ENCODE data around the gene SLC23A2.

The SLC23A2 gene

GRCh38 chr20:4837760-4838159 is 163.6 kb downstream of the SLC23A2 start:
- DNase-seq, result no peak

GRCh38 chr20:4836935-4837334 is 164.4 kb downstream of the SLC23A2 start:
- no peak for DNase-seq

- DNase-seq, result no peak
Measured at GRCh38 chr20:4836473-4836872, 164.8 kb downstream of the SLC23A2 start.

GRCh38 chr20:4835244-4836177 is 165.8 kb downstream of the SLC23A2 start:
- no peak for DNase-seq

- no peak for DNase-seq
Measured at GRCh38 chr20:4833074-4833728, 168.1 kb downstream of the SLC23A2 start.

GRCh38 chr20:4832469-4832868 is 168.8 kb downstream of the SLC23A2 start:
- no peak for DNase-seq

GRCh38 chr20:4830696-4831095 is 170.6 kb downstream of the SLC23A2 start:
- no peak for DNase-seq

GRCh38 chr20:4830259-4830658 is 171.1 kb downstream of the SLC23A2 start:
- no peak for DNase-seq

GRCh38 chr20:4829514-4830215 is 171.6 kb downstream of the SLC23A2 start:
- no peak for DNase-seq

- DNase-seq, result no peak
Measured at GRCh38 chr20:4828830-4829513, 172.3 kb downstream of the SLC23A2 start.

- no peak for DNase-seq
Measured at GRCh38 chr20:4821590-4821989, 179.7 kb downstream of the SLC23A2 start.

GRCh38 chr20:4820806-4821518 is 180.3 kb downstream of the SLC23A2 start:
- DNase-seq, result no peak

- no peak for DNase-seq
Measured at GRCh38 chr20:4819901-4820300, 181.4 kb downstream of the SLC23A2 start.

- DNase-seq, result no peak
Measured at GRCh38 chr20:4817230-4817671, 184.1 kb downstream of the SLC23A2 start.

GRCh38 chr20:4815628-4816027 is 185.7 kb downstream of the SLC23A2 start:
- no peak for DNase-seq

GRCh38 chr20:4814696-4815252 is 186.5 kb downstream of the SLC23A2 start:
- DNase-seq, result no peak

- DNase-seq, result no peak
Measured at GRCh38 chr20:4813863-4814695, 187.2 kb downstream of the SLC23A2 start.

- no peak for DNase-seq
Measured at GRCh38 chr20:4813076-4813862, 188.0 kb downstream of the SLC23A2 start.

- no peak for DNase-seq
Measured at GRCh38 chr20:4812641-4813075, 188.7 kb downstream of the SLC23A2 start.

GRCh38 chr20:4812216-4812615 is 189.1 kb downstream of the SLC23A2 start:
- no peak for DNase-seq

All from NCI-H1092 (cell line).